ENCODE measurements around the gene SMAD3.
A peak's percentile ranks its signal among the peaks of the same experiment; 100 is the strongest.

DNA sequence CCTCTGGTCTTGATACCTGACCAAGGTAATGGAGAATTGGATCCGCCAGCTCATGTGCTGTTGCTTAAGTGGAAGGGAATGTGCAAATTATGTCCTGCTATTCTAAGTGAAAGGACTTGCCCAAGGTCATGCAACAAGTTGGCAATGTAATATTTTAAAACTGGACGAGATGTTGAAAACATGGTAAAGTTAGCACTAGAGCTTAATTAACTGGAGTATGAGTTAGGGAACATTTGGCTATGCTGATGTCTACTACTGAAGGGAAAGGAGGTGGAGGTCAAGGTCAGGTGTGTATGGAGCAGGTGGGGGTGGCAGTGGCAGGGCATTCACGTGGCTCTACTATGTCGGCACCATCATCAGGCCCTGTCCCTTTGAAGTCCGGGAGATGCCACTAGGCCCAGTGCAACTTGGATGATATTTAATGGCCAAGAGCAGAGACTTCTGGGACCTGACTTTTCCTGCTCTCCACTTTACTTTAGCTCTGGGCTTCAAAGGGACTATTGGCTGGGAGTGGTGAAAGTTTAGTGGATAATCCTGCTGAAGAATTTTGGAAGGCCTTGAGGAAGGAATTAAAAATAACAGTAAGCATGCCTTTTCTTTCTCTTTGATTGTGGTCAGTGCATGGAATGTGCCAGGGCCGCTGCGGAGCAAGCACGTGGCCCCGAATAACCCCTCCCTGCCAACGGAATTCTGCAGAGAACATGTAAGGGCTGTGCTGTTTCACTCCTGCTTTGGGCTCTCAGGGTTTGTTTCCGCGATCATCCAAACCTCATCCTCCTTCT, 14.9 kb downstream of the SMAD3 start:
- TF ChIP-seq POLR2A (IDR thresholded peaks at IDR 0.05): no peak
- TF ChIP-seq, protein P1, sequence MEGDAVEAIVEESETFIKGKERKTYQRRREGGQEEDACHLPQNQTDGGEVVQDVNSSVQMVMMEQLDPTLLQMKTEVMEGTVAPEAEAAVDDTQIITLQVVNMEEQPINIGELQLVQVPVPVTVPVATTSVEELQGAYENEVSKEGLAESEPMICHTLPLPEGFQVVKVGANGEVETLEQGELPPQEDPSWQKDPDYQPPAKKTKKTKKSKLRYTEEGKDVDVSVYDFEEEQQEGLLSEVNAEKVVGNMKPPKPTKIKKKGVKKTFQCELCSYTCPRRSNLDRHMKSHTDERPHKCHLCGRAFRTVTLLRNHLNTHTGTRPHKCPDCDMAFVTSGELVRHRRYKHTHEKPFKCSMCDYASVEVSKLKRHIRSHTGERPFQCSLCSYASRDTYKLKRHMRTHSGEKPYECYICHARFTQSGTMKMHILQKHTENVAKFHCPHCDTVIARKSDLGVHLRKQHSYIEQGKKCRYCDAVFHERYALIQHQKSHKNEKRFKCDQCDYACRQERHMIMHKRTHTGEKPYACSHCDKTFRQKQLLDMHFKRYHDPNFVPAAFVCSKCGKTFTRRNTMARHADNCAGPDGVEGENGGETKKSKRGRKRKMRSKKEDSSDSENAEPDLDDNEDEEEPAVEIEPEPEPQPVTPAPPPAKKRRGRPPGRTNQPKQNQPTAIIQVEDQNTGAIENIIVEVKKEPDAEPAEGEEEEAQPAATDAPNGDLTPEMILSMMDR (IDR thresholded peaks at IDR 0.05): no peak
- TF ChIP-seq POLR2AphosphoS5 (IDR thresholded peaks at IDR 0.05): peak in 1 of 3 donors; percentile 37
